ENCODE measurements around the gene RC3H2. TPM values are rescaled to one million over a fixed set of nuclear protein-coding genes. Genes with fewer than 3 reads are reported as not detected.
"Not testable (repeated sequence)": the region's sequence is repeated elsewhere in the genome, so short reads cannot be mapped to it uniquely, and the experiment has no call there.

The RC3H2 gene
- total RNA-seq, 1 donor, result 52.5 TPM

DNA sequence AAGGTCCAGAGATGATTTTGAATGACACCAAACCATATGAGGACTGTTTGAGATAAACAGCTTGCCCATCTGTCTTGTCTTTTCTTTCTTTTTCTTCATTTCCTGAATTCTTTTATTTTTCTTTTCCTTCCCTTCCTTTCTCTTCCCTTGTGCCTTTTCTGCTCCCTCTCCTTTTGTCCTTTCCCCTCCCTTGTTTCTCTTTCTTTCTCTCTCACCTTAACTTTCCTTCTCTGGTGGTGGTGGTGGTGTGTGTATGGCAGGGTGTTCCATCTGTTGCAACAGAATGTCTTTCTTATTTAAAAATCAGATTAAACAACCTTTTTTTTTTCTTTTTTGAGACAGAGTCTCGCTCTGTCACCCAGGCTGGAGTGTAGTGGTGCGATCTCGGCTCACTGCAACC is 73.0 kb downstream of the RC3H2 start:
- peaks cover 2% of the 10 kb centered on the region for H3K79me2 ChIP-seq (ENCODE audit: insufficient read depth, low read length)
- H4K20me1 ChIP-seq (ENCODE audit: insufficient read depth, low read length), result no peaks in the 10 kb centered on the region
- H3K36me3 ChIP-seq (ENCODE audit: insufficient read depth, low read length), result no peaks in the 10 kb centered on the region
- no peak overlapping the region for H3K27ac ChIP-seq (ENCODE audit: low read depth, low read length)
- no peak overlapping the region for H3K4me3 ChIP-seq (ENCODE audit: insufficient read depth, low read length)
- no peak overlapping the region for H3K4me2 ChIP-seq (ENCODE audit: insufficient read depth, low read length)
- TF ChIP-seq, protein P1, sequence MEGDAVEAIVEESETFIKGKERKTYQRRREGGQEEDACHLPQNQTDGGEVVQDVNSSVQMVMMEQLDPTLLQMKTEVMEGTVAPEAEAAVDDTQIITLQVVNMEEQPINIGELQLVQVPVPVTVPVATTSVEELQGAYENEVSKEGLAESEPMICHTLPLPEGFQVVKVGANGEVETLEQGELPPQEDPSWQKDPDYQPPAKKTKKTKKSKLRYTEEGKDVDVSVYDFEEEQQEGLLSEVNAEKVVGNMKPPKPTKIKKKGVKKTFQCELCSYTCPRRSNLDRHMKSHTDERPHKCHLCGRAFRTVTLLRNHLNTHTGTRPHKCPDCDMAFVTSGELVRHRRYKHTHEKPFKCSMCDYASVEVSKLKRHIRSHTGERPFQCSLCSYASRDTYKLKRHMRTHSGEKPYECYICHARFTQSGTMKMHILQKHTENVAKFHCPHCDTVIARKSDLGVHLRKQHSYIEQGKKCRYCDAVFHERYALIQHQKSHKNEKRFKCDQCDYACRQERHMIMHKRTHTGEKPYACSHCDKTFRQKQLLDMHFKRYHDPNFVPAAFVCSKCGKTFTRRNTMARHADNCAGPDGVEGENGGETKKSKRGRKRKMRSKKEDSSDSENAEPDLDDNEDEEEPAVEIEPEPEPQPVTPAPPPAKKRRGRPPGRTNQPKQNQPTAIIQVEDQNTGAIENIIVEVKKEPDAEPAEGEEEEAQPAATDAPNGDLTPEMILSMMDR (IDR thresholded peaks at IDR 0.05; ENCODE audit: extremely low read depth, low read depth, low read length), result no peak
- DNase-seq (ENCODE audit: insufficient read length, low spot score, missing footprints), result no peak
- H2AFZ ChIP-seq (ENCODE audit: low read length), result peak overlapping the region; percentile 22
- H3K4me1 ChIP-seq (ENCODE audit: insufficient read depth, low read length), result peaks cover 3% of the 10 kb centered on the region
- H3K9me3 ChIP-seq (ENCODE audit: low read depth, low read length), result no peaks in the 10 kb centered on the region
- H3K27me3 ChIP-seq (ENCODE audit: insufficient read depth, low read length), result no peaks in the 10 kb centered on the region

DNA sequence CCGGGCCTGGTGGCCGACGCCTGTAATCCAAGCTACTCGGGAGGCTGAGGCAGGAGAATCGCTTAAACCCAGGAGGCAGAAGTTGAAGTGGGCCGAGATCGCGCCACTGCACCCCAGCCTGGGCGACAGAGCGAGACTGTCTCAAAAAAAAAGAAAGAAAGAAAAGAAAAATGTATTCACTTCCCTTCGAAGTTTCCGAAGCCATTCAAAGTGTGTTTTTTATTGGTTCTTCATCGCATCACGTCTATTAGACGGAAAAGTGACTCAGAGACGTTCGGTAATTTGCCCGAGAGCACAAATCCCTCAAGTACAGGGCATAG is 76.2 kb downstream of the RC3H2 start:
- H3K27me3 ChIP-seq (ENCODE audit: insufficient read depth, low read length); H3K9me3 ChIP-seq (ENCODE audit: low read depth, low read length); DNase-seq (ENCODE audit: insufficient read length, low spot score, missing footprints); H4K20me1 ChIP-seq (ENCODE audit: insufficient read depth, low read length): not testable (repeated sequence)
- Histone ChIP-seq H3K4me2 (ENCODE audit: insufficient read depth, low read length) (peak overlapping the region; percentile 94), H3K4me3 (ENCODE audit: insufficient read depth, low read length) (peak overlapping the region; percentile 89), H3K36me3 (ENCODE audit: insufficient read depth, low read length) (peaks cover 23% of the 10 kb centered on the region), H2AFZ (ENCODE audit: low read length) (peak overlapping the region; percentile 99), H3K27ac (ENCODE audit: low read depth, low read length) (peak overlapping the region; percentile 79), H3K79me2 (ENCODE audit: insufficient read depth, low read length) (peaks cover 31% of the 10 kb centered on the region), H3K4me1 (ENCODE audit: insufficient read depth, low read length) (peaks cover 11% of the 10 kb centered on the region)

DNA sequence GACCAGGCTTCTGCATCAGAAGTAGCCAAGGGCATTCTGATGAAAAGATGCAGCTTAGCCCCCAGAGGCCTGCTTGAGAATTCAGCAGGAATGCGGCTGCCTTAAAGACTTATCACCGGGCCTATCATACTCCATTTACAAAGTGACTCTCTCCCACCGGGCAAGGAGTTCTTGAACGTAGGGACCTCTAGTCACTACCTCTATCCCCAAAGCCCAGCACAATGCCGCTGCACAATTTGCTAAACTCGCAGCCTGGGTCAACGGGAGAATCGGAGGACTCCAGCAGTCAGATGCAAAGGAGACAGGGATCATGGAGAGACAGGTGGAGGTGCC is 77.4 kb downstream of the RC3H2 start:
- Histone ChIP-seq H3K9me3 (ENCODE audit: low read depth, low read length) (no peaks in the 10 kb centered on the region), H3K4me2 (ENCODE audit: insufficient read depth, low read length) (peak overlapping the region; percentile 94), H3K36me3 (ENCODE audit: insufficient read depth, low read length) (peaks cover 23% of the 10 kb centered on the region), H3K27ac (ENCODE audit: low read depth, low read length) (peak overlapping the region; percentile 79), H3K79me2 (ENCODE audit: insufficient read depth, low read length) (peaks cover 36% of the 10 kb centered on the region), H2AFZ (ENCODE audit: low read length) (peak overlapping the region; percentile 99), H3K4me3 (ENCODE audit: insufficient read depth, low read length) (peak overlapping the region; percentile 89), H4K20me1 (ENCODE audit: insufficient read depth, low read length) (peaks cover 8% of the 10 kb centered on the region), H3K4me1 (ENCODE audit: insufficient read depth, low read length) (peaks cover 11% of the 10 kb centered on the region), H3K27me3 (ENCODE audit: insufficient read depth, low read length) (no peaks in the 10 kb centered on the region)
- TF ChIP-seq, protein P1 (IDR thresholded peaks at IDR 0.05; ENCODE audit: extremely low read depth, low read depth, low read length), result no peak
- no peak for DNase-seq (ENCODE audit: insufficient read length, low spot score, missing footprints)

DNA sequence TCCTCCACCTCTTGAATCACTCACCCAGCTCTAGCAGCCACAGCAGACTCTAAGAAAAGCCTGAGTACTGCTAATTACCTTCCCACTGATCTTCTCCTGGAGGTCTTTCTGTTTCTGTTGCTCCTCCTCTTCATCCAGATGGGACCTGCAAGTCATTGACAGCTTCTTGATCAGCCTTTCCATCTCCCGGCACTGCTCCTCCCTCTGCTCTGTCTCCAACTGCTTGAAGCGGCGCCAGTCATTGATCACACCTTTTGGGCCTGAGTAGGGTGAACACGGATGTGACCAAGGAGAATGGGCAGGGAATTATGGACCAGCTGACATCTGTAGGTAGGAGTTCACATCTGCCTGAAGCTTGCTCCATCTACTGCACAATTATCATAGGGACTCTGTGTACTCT is 82.2 kb downstream of the RC3H2 start:
- no peak overlapping the region for H2AFZ ChIP-seq (ENCODE audit: low read length)
- TF ChIP-seq, protein P1 (IDR thresholded peaks at IDR 0.05; ENCODE audit: extremely low read depth, low read depth, low read length), result no peak
- no peak overlapping the region for H3K4me3 ChIP-seq (ENCODE audit: insufficient read depth, low read length)

More for the DNA sequence above, 82.2 kb downstream of the RC3H2 start:
- Histone ChIP-seq H3K9me3 (ENCODE audit: low read depth, low read length) (no peaks in the 10 kb centered on the region), H3K36me3 (ENCODE audit: insufficient read depth, low read length) (peaks cover 54% of the 10 kb centered on the region), H3K79me2 (ENCODE audit: insufficient read depth, low read length) (peaks cover 36% of the 10 kb centered on the region), H3K27ac (ENCODE audit: low read depth, low read length) (no peak overlapping the region), H3K4me2 (ENCODE audit: insufficient read depth, low read length) (no peak overlapping the region), H3K4me1 (ENCODE audit: insufficient read depth, low read length) (peaks cover 17% of the 10 kb centered on the region), H3K27me3 (ENCODE audit: insufficient read depth, low read length) (no peaks in the 10 kb centered on the region), H4K20me1 (ENCODE audit: insufficient read depth, low read length) (peaks cover 12% of the 10 kb centered on the region)
- no peak for DNase-seq (ENCODE audit: insufficient read length, low spot score, missing footprints)
